ENCODE measurements around the gene SEZ6L2. TPM values are rescaled to one million over a fixed set of nuclear protein-coding genes. Genes with fewer than 3 reads are reported as not detected.
A peak's percentile ranks its signal among the peaks of the same experiment; 100 is the strongest.

The SEZ6L2 gene
- total and polyA plus RNA-seq, 2 of the 13 experiments (the other 11 are each of a cell fraction or from before 2014, with no cell fraction given): 14.9 to 16.9 TPM

DNA sequence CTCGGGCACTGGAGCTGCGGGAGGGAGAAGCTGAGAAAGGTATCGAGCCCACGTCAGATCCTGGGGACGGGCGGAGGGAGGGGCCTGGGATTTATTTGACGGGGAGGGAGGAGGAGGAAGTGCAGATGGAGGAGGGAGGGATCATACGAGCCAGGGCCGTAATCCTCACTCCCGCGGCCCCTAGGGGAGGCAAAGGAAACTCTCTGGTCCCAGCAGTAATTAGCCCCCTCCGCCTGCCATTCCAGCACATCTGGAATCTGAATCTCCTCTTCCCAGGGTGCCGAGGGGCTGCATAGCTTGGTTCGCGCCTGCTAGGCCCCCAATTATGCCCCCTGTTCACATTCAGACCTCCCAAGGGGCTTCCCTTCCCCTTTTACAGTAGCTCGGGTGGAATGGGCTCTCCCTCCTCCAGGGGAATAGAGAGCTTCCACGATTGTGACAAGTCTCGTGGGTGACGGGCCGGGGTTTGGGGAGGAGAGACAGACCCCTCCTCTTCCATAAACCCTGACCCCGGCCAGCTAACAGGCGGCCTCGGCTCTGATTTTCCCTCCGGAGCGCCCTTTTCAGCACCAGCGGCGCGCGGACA is at the start of gene SEZ6L2 (continued):
- TF ChIP-seq, protein P1, sequence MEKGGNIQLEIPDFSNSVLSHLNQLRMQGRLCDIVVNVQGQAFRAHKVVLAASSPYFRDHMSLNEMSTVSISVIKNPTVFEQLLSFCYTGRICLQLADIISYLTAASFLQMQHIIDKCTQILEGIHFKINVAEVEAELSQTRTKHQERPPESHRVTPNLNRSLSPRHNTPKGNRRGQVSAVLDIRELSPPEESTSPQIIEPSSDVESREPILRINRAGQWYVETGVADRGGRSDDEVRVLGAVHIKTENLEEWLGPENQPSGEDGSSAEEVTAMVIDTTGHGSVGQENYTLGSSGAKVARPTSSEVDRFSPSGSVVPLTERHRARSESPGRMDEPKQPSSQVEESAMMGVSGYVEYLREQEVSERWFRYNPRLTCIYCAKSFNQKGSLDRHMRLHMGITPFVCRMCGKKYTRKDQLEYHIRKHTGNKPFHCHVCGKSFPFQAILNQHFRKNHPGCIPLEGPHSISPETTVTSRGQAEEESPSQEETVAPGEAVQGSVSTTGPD (CRISPR knock-in tag; IDR thresholded peaks at IDR 0.05): 0 out of 2 replicates have a peak, but pooled peaks have one; percentile 12
- TF ChIP-seq, protein P2, sequence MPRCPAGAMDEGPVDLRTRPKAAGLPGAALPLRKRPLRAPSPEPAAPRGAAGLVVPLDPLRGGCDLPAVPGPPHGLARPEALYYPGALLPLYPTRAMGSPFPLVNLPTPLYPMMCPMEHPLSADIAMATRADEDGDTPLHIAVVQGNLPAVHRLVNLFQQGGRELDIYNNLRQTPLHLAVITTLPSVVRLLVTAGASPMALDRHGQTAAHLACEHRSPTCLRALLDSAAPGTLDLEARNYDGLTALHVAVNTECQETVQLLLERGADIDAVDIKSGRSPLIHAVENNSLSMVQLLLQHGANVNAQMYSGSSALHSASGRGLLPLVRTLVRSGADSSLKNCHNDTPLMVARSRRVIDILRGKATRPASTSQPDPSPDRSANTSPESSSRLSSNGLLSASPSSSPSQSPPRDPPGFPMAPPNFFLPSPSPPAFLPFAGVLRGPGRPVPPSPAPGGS (CRISPR knock-in tag; IDR thresholded peaks at IDR 0.05): no peak; the same call in 1 of the 2 replicates
- TF ChIP-seq ATM (IDR thresholded peaks at IDR 0.05; ENCODE audit: borderline replicate concordance) (no peak), KDM5A (IDR thresholded peaks at IDR 0.05; ENCODE audit: borderline replicate concordance, low read length) (no peak), ATAD3A (CRISPR knock-in tag; IDR thresholded peaks at IDR 0.05) (0 out of 2 replicates have a peak, but pooled peaks have one; percentile 83), ZNF513 (CRISPR knock-in tag; conservative IDR thresholded peaks at IDR 0.05) (no peak), RAD51 (IDR thresholded peaks at IDR 0.05; ENCODE audit: borderline replicate concordance) (no peak), ZNF329 (CRISPR knock-in tag; IDR thresholded peaks at IDR 0.05; ENCODE audit: low read depth) (no peak), BCL6 (CRISPR knock-in tag; IDR thresholded peaks at IDR 0.05) (peak; percentile 41; the same call in 1 of the 2 replicates), PRDM15 (CRISPR knock-in tag; IDR thresholded peaks at IDR 0.05) (peak; percentile 84; the same call in 1 of the 2 replicates), ELF3 (CRISPR knock-in tag; IDR thresholded peaks at IDR 0.05) (peak; percentile 81), ZNF530 (CRISPR knock-in tag; IDR thresholded peaks at IDR 0.05; ENCODE audit: low read depth) (peak; percentile 90; the same call in 1 of the 2 replicates), ZFP36L2 (CRISPR knock-in tag; IDR thresholded peaks at IDR 0.05) (0 out of 2 replicates have a peak, but pooled peaks have one; percentile 68), ZNF775 (CRISPR knock-in tag; IDR thresholded peaks at IDR 0.05; ENCODE audit: borderline replicate concordance) (no peak), PLRG1 (conservative IDR thresholded peaks at IDR 0.05) (no peak)
- TF ChIP-seq, protein P3, sequence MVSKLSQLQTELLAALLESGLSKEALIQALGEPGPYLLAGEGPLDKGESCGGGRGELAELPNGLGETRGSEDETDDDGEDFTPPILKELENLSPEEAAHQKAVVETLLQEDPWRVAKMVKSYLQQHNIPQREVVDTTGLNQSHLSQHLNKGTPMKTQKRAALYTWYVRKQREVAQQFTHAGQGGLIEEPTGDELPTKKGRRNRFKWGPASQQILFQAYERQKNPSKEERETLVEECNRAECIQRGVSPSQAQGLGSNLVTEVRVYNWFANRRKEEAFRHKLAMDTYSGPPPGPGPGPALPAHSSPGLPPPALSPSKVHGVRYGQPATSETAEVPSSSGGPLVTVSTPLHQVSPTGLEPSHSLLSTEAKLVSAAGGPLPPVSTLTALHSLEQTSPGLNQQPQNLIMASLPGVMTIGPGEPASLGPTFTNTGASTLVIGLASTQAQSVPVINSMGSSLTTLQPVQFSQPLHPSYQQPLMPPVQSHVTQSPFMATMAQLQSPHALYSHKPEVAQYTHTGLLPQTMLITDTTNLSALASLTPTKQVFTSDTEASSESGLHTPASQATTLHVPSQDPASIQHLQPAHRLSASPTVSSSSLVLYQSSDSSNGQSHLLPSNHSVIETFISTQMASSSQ (IDR thresholded peaks at IDR 0.05; ENCODE audit: low read depth): no peak
- TF ChIP-seq, protein P3 (CRISPR knock-in tag; IDR thresholded peaks at IDR 0.05; ENCODE audit: borderline replicate concordance): no peak

Measured in HepG2 (cell line).